Suppressor macrophage (primary cell): ENCODE data around the gene ATP6V1F.

Experiments used
- DNase-seq, 4 experiments: peaks; one replicate each; pipeline ENCODE4 v3.0.0-alpha.2; 2020 to 2022

Gene ATP6V1F

GRCh38 chr7:128884561-128885369 is 22.1 kb downstream of the ATP6V1F start:
- DNase-seq, result no peak

- DNase-seq, result no peak
Measured at GRCh38 chr7:128885370-128886187, 22.9 kb downstream of the ATP6V1F start.

GRCh38 chr7:128886391-128887168 is 23.9 kb downstream of the ATP6V1F start:
- no peak for DNase-seq

- no peak for DNase-seq
Measured at GRCh38 chr7:128887169-128888038, 24.7 kb downstream of the ATP6V1F start.

GRCh38 chr7:128888039-128888755 is 25.5 kb downstream of the ATP6V1F start:
- no peak for DNase-seq

- no peak for DNase-seq
Measured at GRCh38 chr7:128888756-128889095, 26.1 kb downstream of the ATP6V1F start.

- no peak for DNase-seq
Measured at GRCh38 chr7:128889121-128889520, 26.5 kb downstream of the ATP6V1F start.

- peak in 2 of 4 experiments; percentile 43 to 55 for DNase-seq
Measured at GRCh38 chr7:128890306-128891109, 27.9 kb downstream of the ATP6V1F start.

- DNase-seq, result no peak
Measured at GRCh38 chr7:128891110-128891941, 28.7 kb downstream of the ATP6V1F start.

GRCh38 chr7:128891942-128892269 is 29.2 kb downstream of the ATP6V1F start:
- DNase-seq, result no peak

- no peak for DNase-seq
Measured at GRCh38 chr7:128892521-128893250, 30.0 kb downstream of the ATP6V1F start.

GRCh38 chr7:128893251-128894100 is 30.8 kb downstream of the ATP6V1F start:
- DNase-seq, result no peak

- DNase-seq, result no peak
Measured at GRCh38 chr7:128894101-128894440, 31.4 kb downstream of the ATP6V1F start.

GRCh38 chr7:128895320-128895719 is 32.7 kb downstream of the ATP6V1F start:
- no peak for DNase-seq

GRCh38 chr7:128899392-128899791 is 36.7 kb downstream of the ATP6V1F start:
- DNase-seq, result no peak

- DNase-seq, result no peak
Measured at GRCh38 chr7:128900237-128900636, 37.6 kb downstream of the ATP6V1F start.

- peak; percentile 60 to 85 (median 80) for DNase-seq
Measured at GRCh38 chr7:128902761-128903585, 40.3 kb downstream of the ATP6V1F start.
